ENCODE data around the gene TMEM191C. TPM values are rescaled to one million over a fixed set of nuclear protein-coding genes. Genes with fewer than 3 reads are reported as not detected.
"Not testable (repeated sequence)": the region's sequence is repeated elsewhere in the genome, so short reads cannot be mapped to it uniquely, and the experiment has no call there.

TMEM191C gene
- total RNA-seq, 4 donors from 2014 or later: 0.13 to 4.0 (median 1.5) TPM

GRCh38 chr22:21450858-21451353 lies 16.3 kb upstream of the TMEM191C start:
- WGBS, 2 donors: 60 to 71% methylated on average over 9 of the region's 9 CpGs
- intact Hi-C loops (cut with DNase I; ENCODE audit: low total_unique reads): no loop called here
- DNase-seq (ENCODE audit: low spot score in 2 of 2): peak; percentile 5 to 57
- no peak for TF ChIP-seq POLR2A (IDR thresholded peaks at IDR 0.05)
- no peak for TF ChIP-seq CTCF (IDR thresholded peaks at IDR 0.05)
- no peak overlapping the region for H3K4me3 ChIP-seq (ENCODE audit: low read depth, poor library complexity, severe bottlenecking)

- H3K4me3 ChIP-seq (ENCODE audit: low read depth, poor library complexity, severe bottlenecking): no peak overlapping the region
- WGBS, 2 donors: 78 to 79% methylated on average over 7 of the region's 7 CpGs
- intact Hi-C loops (cut with DNase I; ENCODE audit: low total_unique reads): no loop called here
- DNase-seq (ENCODE audit: low spot score in 2 of 2): peak; percentile 9 to 59
- TF ChIP-seq CTCF (IDR thresholded peaks at IDR 0.05): no peak
- no peak for TF ChIP-seq POLR2A (IDR thresholded peaks at IDR 0.05)
Measured at GRCh38 chr22:21451545-21452520, 15.4 kb upstream of the TMEM191C start.

GRCh38 chr22:21452666-21453065 lies 14.5 kb upstream of the TMEM191C start:
- intact Hi-C loops (cut with DNase I; ENCODE audit: low total_unique reads); H3K4me3 ChIP-seq (ENCODE audit: low read depth, poor library complexity, severe bottlenecking): not testable (repeated sequence)
- peak in 1 of 2 donors; percentile 39 for DNase-seq (ENCODE audit: low spot score in 2 of 2)
- WGBS, 2 donors: 93 to 94% methylated on average over 4 of the region's 4 CpGs

- WGBS, 2 donors: 91 to 94% methylated on average over 9 of the region's 9 CpGs
- intact Hi-C loops (cut with DNase I; ENCODE audit: low total_unique reads); H3K4me3 ChIP-seq (ENCODE audit: low read depth, poor library complexity, severe bottlenecking): not testable (repeated sequence)
- DNase-seq (ENCODE audit: low spot score in 2 of 2): peak in 1 of 2 donors; percentile 21
Measured at GRCh38 chr22:21454998-21455333, 12.2 kb upstream of the TMEM191C start.

- WGBS, 2 donors: 83 to 88% methylated on average over 18 to 19 of the region's 19 CpGs
- intact Hi-C loops (cut with DNase I; ENCODE audit: low total_unique reads): no loop called here
- H3K4me3 ChIP-seq (ENCODE audit: low read depth, poor library complexity, severe bottlenecking): no peak overlapping the region
- TF ChIP-seq CTCF (IDR thresholded peaks at IDR 0.05) (no peak), POLR2A (IDR thresholded peaks at IDR 0.05) (no peak)
- DNase-seq (ENCODE audit: low spot score in 2 of 2): peak; percentile 8 to 74
Measured at GRCh38 chr22:21455334-21456089, 11.7 kb upstream of the TMEM191C start.

- DNase-seq (ENCODE audit: low spot score in 2 of 2): peak; percentile 6 to 70
- 89 to 91% methylated on average over 19 of the region's 19 CpGs for WGBS, 2 donors
- no peak overlapping the region for H3K4me3 ChIP-seq (ENCODE audit: low read depth, poor library complexity, severe bottlenecking)
- intact Hi-C loops (cut with DNase I; ENCODE audit: low total_unique reads): no loop called here
- TF ChIP-seq POLR2A (IDR thresholded peaks at IDR 0.05) (no peak), CTCF (IDR thresholded peaks at IDR 0.05) (no peak)
Measured at GRCh38 chr22:21457023-21457787, 10.0 kb upstream of the TMEM191C start.

- intact Hi-C loops (cut with DNase I; ENCODE audit: low total_unique reads); H3K4me3 ChIP-seq (ENCODE audit: low read depth, poor library complexity, severe bottlenecking); DNase-seq (ENCODE audit: low spot score in 2 of 2): not testable (repeated sequence)
- 100% methylated on average over 1 of the region's 4 CpGs for WGBS, 2 donors
Measured at GRCh38 chr22:21462672-21463071, 4.5 kb upstream of the TMEM191C start.

GRCh38 chr22:21468194-21469096 lies 1.3 kb downstream of the TMEM191C start:
- H3K4me3 ChIP-seq (ENCODE audit: low read depth, poor library complexity, severe bottlenecking); intact Hi-C loops (cut with DNase I; ENCODE audit: low total_unique reads): not testable (repeated sequence)
- peak; percentile 90 to 96 for DNase-seq (ENCODE audit: low spot score in 2 of 2)
- 0% methylated on average over 5 of the region's 60 CpGs; no CpG with 5 or more reads in 1 of the 2 donors for WGBS, 2 donors
